ENCODE data around the gene USP32. TPM values are rescaled to one million over a fixed set of nuclear protein-coding genes. Genes with fewer than 3 reads are reported as not detected.

The USP32 gene
- polyA plus RNA-seq, 4 donors = 38.1 to 47.9 (median 41.4) TPM

- no peak for DNase-seq (ENCODE audit: low read depth in 4 of 4, low spot score in 2 of 4)
Observed at GRCh38 chr17:60304502-60304901, 87.4 kb downstream of the USP32 start.

GRCh38 chr17:60303406-60304099 lies 88.4 kb downstream of the USP32 start:
- no peak for DNase-seq (ENCODE audit: low read depth in 4 of 4, low spot score in 2 of 4)

GRCh38 chr17:60301649-60302048 lies 90.3 kb downstream of the USP32 start:
- no peak for DNase-seq (ENCODE audit: low read depth in 4 of 4, low spot score in 2 of 4)

GRCh38 chr17:60300949-60301348 lies 91.0 kb downstream of the USP32 start:
- DNase-seq (ENCODE audit: low read depth in 4 of 4, low spot score in 2 of 4) = no peak

GRCh38 chr17:60300011-60300410 lies 91.9 kb downstream of the USP32 start:
- DNase-seq (ENCODE audit: low read depth in 4 of 4, low spot score in 2 of 4) = no peak

GRCh38 chr17:60297760-60298401 lies 94.1 kb downstream of the USP32 start:
- DNase-seq (ENCODE audit: low read depth in 4 of 4, low spot score in 2 of 4) = no peak

- no peak for DNase-seq (ENCODE audit: low read depth in 4 of 4, low spot score in 2 of 4)
Observed at GRCh38 chr17:60296177-60296576, 95.8 kb downstream of the USP32 start.

GRCh38 chr17:60293580-60294335 lies 98.2 kb downstream of the USP32 start:
- no peak for DNase-seq (ENCODE audit: low read depth in 4 of 4, low spot score in 2 of 4)

- DNase-seq (ENCODE audit: low read depth in 4 of 4, low spot score in 2 of 4) = no peak
Observed at GRCh38 chr17:60292697-60293096, 99.2 kb downstream of the USP32 start.

GRCh38 chr17:60284709-60285108 lies 107.2 kb downstream of the USP32 start:
- DNase-seq (ENCODE audit: low read depth in 4 of 4, low spot score in 2 of 4) = no peak

GRCh38 chr17:60283816-60284215 lies 108.1 kb downstream of the USP32 start:
- DNase-seq (ENCODE audit: low read depth in 4 of 4, low spot score in 2 of 4) = no peak

- DNase-seq (ENCODE audit: low read depth in 4 of 4, low spot score in 2 of 4) = no peak
Observed at GRCh38 chr17:60280673-60281072, 111.3 kb downstream of the USP32 start.

GRCh38 chr17:60278237-60278636 lies 113.7 kb downstream of the USP32 start:
- no peak for DNase-seq (ENCODE audit: low read depth in 4 of 4, low spot score in 2 of 4)

- DNase-seq (ENCODE audit: low read depth in 4 of 4, low spot score in 2 of 4) = no peak
Observed at GRCh38 chr17:60277258-60277657, 114.7 kb downstream of the USP32 start.

GRCh38 chr17:60269417-60269816 lies 122.5 kb downstream of the USP32 start:
- no peak for DNase-seq (ENCODE audit: low read depth in 4 of 4, low spot score in 2 of 4)

- DNase-seq (ENCODE audit: low read depth in 4 of 4, low spot score in 2 of 4) = no peak
Observed at GRCh38 chr17:60260540-60260939, 131.4 kb downstream of the USP32 start.

- DNase-seq (ENCODE audit: low read depth in 4 of 4, low spot score in 2 of 4) = no peak
Observed at GRCh38 chr17:60258313-60258712, 133.6 kb downstream of the USP32 start.

GRCh38 chr17:60256174-60256573 lies 135.8 kb downstream of the USP32 start:
- no peak for DNase-seq (ENCODE audit: low read depth in 4 of 4, low spot score in 2 of 4)

- DNase-seq (ENCODE audit: low read depth in 4 of 4, low spot score in 2 of 4) = no peak
Observed at GRCh38 chr17:60253048-60253447, 138.9 kb downstream of the USP32 start.

- no peak for DNase-seq (ENCODE audit: low read depth in 4 of 4, low spot score in 2 of 4)
Observed at GRCh38 chr17:60252459-60252858, 139.5 kb downstream of the USP32 start.

GRCh38 chr17:60249290-60249826 lies 142.6 kb downstream of the USP32 start:
- DNase-seq (ENCODE audit: low read depth in 4 of 4, low spot score in 2 of 4) = peak in 1 of 4 donors; percentile 17

Measured in left renal cortex interstitium (tissue), 4 donors.